Left lobe of liver (tissue), 2 donors: ENCODE results near the gene CTXN1. TPM values are rescaled to one million over a fixed set of nuclear protein-coding genes. Genes with fewer than 3 reads are reported as not detected.

Source experiments
- ATAC-seq: fragments of 200-7000 bp; cut with Tn5 transposase; one replicate; pipeline ENCODE4 v1.9.1; 2020; ENCODE audit warnings: mild to moderate bottlenecking, moderate library complexity
- DNase-seq: peaks from one replicate; pipeline ENCODE4 v3.0.0-alpha.2; 2020; ENCODE audit warnings: low spot score
- total RNA-seq: library from RNA; stranded (reverse); gene quantifications from one replicate; pipeline ENCODE4 v1.2.1, GENCODE V29; 2021
- donor health status: DM: no; HTN: no; CAD: no; lungs with moderate emphysema.
- donor health status: DM: no; HTN: yes; CAD: no.

Gene CTXN1
- total RNA-seq, 1 donor from 2014 or later: not detected

DNA sequence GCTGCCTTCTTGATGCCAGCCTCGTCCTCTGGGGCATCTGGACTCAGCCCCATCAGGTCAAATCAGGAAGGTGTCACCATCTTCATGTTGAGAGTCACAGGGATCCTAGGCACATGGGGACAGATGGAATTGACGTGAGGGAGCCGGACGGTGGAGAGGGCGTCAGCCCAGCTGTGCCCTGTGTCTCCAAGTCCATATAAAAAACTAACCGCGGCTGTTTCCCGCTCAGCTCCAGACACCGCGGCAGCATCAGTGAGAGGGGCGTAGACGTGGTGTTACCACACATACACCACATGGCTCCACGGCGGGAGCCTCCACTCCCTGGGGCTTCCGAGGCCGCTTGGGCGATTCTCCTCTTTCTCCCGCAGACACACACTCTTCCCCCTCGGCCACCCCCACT is 46.1 kb downstream of the CTXN1 start:
- DNase-seq: no peak
- no peak for ATAC-seq

DNA sequence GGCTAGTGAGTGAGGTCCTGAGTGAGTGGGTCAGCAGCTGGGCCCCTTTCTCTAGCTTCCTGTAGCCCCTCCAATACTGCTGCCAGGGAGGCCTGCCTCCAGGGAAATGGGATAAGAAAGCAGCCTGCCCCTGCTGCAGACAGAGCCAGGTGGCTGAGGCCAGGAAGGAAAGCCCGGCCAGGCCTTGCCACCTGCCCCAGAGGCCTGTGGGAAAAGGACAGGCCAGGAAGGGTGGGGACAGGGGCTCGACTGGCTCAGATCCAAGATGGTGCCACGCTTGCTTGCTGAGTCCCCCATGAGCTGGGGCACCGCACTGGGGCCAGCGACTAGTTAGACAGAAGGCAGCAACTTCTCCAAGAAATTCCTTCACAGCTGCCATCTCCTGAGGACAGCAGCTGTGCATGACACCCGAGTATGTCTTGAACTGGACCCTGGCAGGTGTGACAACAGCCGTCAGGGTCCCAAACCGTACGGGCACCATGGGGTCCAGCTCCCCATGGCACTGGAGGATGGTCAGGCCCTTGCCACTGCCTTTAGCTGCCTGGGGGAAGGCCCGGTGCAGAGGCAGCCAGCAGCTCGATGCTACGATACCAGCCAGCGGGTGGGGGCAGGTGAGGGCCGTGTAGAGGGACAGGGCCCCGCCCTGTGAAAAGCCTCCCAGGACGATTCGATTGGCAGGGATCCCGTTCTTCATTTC is 46.7 kb downstream of the CTXN1 start:
- ATAC-seq (peak; percentile 20), DNase-seq (no peak)

DNA sequence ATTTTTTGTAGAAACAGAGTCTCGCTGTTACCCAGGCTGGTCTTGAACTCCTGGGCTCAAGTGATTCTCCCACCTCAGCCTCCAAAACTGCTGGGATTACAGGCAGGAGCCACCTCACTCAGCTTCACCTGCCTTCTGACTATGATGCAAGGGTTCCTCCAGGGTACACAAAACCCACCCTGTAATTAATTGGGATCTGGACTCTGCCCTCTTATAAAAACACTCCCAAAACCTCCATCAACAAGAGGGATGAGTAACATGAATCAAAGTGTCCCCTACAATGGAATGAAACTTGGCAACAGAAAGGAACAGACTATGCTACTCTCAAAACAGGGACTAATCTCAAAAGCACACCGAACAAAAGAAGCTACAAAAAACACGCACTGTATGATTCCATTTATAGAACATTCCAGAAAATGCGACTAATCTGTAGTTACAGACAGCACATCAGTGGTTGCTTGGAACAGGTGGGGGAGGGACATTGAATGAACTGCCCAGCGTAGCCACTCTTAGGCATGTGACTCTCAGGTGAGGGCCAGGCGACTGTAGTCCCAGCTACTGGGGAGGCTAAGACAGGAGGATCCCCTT is 48.6 kb downstream of the CTXN1 start:
- ATAC-seq (no peak), DNase-seq (no peak)

DNA sequence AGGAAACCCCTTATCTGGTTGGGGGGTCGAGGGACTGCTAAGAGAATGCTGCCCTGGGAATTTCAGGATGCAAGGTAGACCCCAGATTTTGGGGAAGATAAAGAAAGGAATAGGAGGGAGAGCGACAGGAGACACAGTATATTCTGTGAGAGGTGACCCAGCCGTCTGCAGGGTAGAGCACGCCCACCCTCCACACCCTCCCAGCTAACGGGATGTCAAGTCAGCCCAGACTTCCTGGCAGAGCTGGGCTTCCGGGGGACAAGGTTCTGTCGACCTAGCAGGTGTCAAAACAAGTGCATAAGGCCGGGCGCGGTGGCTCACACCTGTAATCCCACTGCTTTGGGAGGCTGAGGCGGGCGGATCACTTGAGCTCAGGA is 51.0 kb downstream of the CTXN1 start:
- no peak for ATAC-seq
- no peak for DNase-seq

Other genes starting within 250 kb of the CTXN1 start
- gene MCEMP1, start 249.0 kb downstream of the CTXN1 start, total RNA-seq: 0.18 TPM
- gene TRAPPC5, start 245.3 kb downstream of the CTXN1 start, total RNA-seq: 53.7 TPM
- gene FCER2, start 224.0 kb downstream of the CTXN1 start, total RNA-seq: 0.45 TPM
- gene CLEC4G, start 194.0 kb downstream of the CTXN1 start, total RNA-seq: 34.3 TPM
- 1.2 TPM for gene CD209, start 178.6 kb downstream of the CTXN1 start, total RNA-seq
- 13.2 TPM for gene CLEC4M, start 162.9 kb downstream of the CTXN1 start, total RNA-seq
- gene EVI5L, start 95.9 kb downstream of the CTXN1 start, total RNA-seq: 4.8 TPM
- gene PRR36, start 51.7 kb downstream of the CTXN1 start, total RNA-seq: 0.15 TPM
- gene LRRC8E, start 37.6 kb downstream of the CTXN1 start, total RNA-seq: 4.3 TPM
- gene MAP2K7, start 22.3 kb downstream of the CTXN1 start, total RNA-seq: 20.8 TPM
- 3.4 TPM for gene TGFBR3L, start 11.3 kb downstream of the CTXN1 start, total RNA-seq
- gene SNAPC2, start 5.8 kb downstream of the CTXN1 start, total RNA-seq: 4.1 TPM
- 33.5 TPM for gene TIMM44, start 17.5 kb upstream of the CTXN1 start, total RNA-seq
- gene ELAVL1, start 79.5 kb upstream of the CTXN1 start, total RNA-seq: 28.6 TPM
- 0.30 TPM for gene CCL25, start 126.6 kb upstream of the CTXN1 start, total RNA-seq
- 0.63 TPM for gene FBN3, start 223.5 kb upstream of the CTXN1 start, total RNA-seq